Osteocyte (in vitro differentiated cells): ENCODE results near the gene NELFCD. TPM values are rescaled to one million over a fixed set of nuclear protein-coding genes. Genes with fewer than 3 reads are reported as not detected.
A peak's percentile ranks its signal among the peaks of the same experiment; 100 is the strongest.

Experiments used
- DNase-seq: peaks from one replicate; pipeline ENCODE4 v3.0.0; 2021; ENCODE audit warnings: mixed read lengths; ENCODE audit not compliant: unreplicated experiment; ENCODE audit errors: extremely low spot score
- H3K27ac Mint-ChIP-seq: one replicate; pipeline ENCODE4 v1.8.0; 2021; ENCODE audit warnings: mild to moderate bottlenecking, mixed read lengths; ENCODE audit not compliant: unreplicated experiment
- H3K27me3 Mint-ChIP-seq: one replicate; pipeline ENCODE4 v1.8.0; 2021; ENCODE audit warnings: mixed read lengths; ENCODE audit not compliant: unreplicated experiment
- H3K36me3 Mint-ChIP-seq: one replicate; pipeline ENCODE4 v1.8.0; 2021; ENCODE audit warnings: mixed read lengths; ENCODE audit not compliant: unreplicated experiment
- H3K4me1 Mint-ChIP-seq: one replicate; pipeline ENCODE4 v1.8.0; 2021; ENCODE audit warnings: mixed read lengths; ENCODE audit not compliant: unreplicated experiment
- H3K4me3 Mint-ChIP-seq: one replicate; pipeline ENCODE4 v1.8.0; 2021; ENCODE audit warnings: mild to moderate bottlenecking, moderate library complexity, mixed read lengths; ENCODE audit not compliant: unreplicated experiment
- H3K9me3 Mint-ChIP-seq: one replicate; pipeline ENCODE4 v1.8.0; 2021; ENCODE audit warnings: mixed read lengths; ENCODE audit not compliant: unreplicated experiment
- total RNA-seq: library from RNA; stranded (reverse); gene quantifications from 2 replicates; pipeline ENCODE4 v1.2.1, GENCODE V29; 2021
- TF ChIP-seq, protein P1 (sequence below): fragments of 200-600 bp; sonication (generic); IDR thresholded peaks from 2 replicates; pipeline ENCODE4 v1.5.0; 2021; ENCODE audit warnings: antibody characterized with exemption, mild to moderate bottlenecking, moderate library complexity

The NELFCD gene
- total RNA-seq, 1 donor from 2014 or later = 60.9 TPM

DNA sequence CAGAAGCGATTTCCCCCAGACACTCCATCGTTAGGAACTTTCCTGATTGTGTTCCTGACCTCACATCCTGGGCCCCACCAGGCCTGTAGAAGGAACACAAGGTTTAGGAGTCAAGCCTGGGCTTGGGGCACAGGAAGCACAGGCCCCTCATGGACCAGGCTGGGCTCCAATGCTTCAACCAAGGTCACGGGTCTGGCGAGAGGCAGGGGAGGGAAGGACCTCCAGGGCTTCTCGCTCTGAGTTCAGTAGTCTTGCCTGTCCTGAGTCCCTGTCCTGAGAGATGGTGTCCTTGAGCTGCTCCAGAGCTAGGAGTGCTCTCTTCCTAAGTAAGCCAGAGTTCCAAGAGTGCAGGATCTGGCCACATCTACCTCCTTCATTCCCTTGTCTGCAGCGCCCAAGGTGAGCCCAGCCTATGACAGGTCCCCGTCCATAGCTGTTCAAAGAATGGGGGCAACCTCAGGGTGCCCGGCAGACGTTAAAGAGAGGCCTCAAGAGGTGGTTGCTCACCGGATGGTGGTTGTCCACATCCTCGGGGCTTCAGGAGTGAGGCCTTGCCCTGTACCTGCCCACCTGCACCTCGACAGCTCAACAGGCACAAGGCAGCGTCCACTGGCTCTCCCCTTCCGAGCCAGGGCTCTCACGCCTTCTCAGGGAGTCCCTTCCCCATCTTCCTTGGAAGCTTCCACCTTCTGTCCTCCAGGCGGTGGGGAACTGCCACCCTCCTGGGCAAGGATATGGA is 36.6 kb downstream of the NELFCD start:
- TF ChIP-seq, protein P1, sequence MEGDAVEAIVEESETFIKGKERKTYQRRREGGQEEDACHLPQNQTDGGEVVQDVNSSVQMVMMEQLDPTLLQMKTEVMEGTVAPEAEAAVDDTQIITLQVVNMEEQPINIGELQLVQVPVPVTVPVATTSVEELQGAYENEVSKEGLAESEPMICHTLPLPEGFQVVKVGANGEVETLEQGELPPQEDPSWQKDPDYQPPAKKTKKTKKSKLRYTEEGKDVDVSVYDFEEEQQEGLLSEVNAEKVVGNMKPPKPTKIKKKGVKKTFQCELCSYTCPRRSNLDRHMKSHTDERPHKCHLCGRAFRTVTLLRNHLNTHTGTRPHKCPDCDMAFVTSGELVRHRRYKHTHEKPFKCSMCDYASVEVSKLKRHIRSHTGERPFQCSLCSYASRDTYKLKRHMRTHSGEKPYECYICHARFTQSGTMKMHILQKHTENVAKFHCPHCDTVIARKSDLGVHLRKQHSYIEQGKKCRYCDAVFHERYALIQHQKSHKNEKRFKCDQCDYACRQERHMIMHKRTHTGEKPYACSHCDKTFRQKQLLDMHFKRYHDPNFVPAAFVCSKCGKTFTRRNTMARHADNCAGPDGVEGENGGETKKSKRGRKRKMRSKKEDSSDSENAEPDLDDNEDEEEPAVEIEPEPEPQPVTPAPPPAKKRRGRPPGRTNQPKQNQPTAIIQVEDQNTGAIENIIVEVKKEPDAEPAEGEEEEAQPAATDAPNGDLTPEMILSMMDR = no peak
- Mint-ChIP-seq H3K36me3 (peaks cover 1% of the 10 kb centered on the region), H3K4me1 (peaks cover 36% of the 10 kb centered on the region), H3K27ac (no peak overlapping the region), H3K27me3 (no peaks in the 10 kb centered on the region), H3K4me3 (no peak overlapping the region), H3K9me3 (no peaks in the 10 kb centered on the region)
- peak; percentile 71 for DNase-seq

DNA sequence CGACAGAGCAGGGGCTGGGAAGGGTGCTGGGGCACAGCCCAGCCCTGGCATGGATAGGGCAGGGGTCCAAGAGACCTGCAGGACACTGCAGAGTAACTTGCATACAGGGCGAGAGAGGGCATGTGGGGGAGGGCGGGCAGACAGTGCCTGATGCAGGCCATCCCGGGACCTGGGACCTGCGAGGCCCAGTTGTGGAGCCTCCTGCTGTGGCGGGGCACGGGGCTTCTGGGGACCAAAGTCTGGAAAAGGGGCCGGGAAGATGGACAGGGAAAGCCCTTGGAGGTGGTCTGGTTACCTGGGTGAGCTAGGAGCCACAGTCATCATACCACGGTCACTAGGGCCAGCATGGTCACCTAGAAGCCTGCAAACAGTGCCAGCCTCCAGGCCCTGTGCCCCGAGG is 37.8 kb downstream of the NELFCD start:
- TF ChIP-seq, protein P1 = no peak
- Mint-ChIP-seq H3K4me3 (no peak overlapping the region), H3K9me3 (no peaks in the 10 kb centered on the region), H3K4me1 (peaks cover 31% of the 10 kb centered on the region), H3K27me3 (no peaks in the 10 kb centered on the region), H3K36me3 (peaks cover 11% of the 10 kb centered on the region), H3K27ac (no peak overlapping the region)
- DNase-seq = peak; percentile 73

GRCh38 chr20:59019217-59019616 is 38.2 kb downstream of the NELFCD start, which contains the start of gene TUBB1:
Gene TUBB1 (plus strand): TSS chr20:59019429. CDS start chr20:59019523, 94 bp downstream.
- DNase-seq = peak; percentile 69
- H3K36me3 Mint-ChIP-seq = peaks cover 14% of the 10 kb centered on the region
- H3K9me3 Mint-ChIP-seq = no peaks in the 10 kb centered on the region
- no peak within 1 kb of the TSS for H3K4me3 Mint-ChIP-seq
- peaks cover 27% of the 10 kb centered on the region for H3K4me1 Mint-ChIP-seq
- H3K27me3 Mint-ChIP-seq = no peaks in the 10 kb centered on the region
- H3K27ac Mint-ChIP-seq = no peak within 1 kb of the TSS
- TF ChIP-seq, protein P1 = no peak

- peak overlapping the region; percentile 71 for H3K27ac Mint-ChIP-seq
- H3K27me3 Mint-ChIP-seq = no peaks in the 10 kb centered on the region
- peaks cover 19% of the 10 kb centered on the region for H3K36me3 Mint-ChIP-seq
- peak; percentile 36 for DNase-seq
- peaks cover 20% of the 10 kb centered on the region for H3K4me1 Mint-ChIP-seq
- no peak overlapping the region for H3K4me3 Mint-ChIP-seq
- H3K9me3 Mint-ChIP-seq = no peaks in the 10 kb centered on the region
- TF ChIP-seq, protein P1 = no peak
Observed at GRCh38 chr20:59020938-59021551, 40.0 kb downstream of the NELFCD start.

DNA sequence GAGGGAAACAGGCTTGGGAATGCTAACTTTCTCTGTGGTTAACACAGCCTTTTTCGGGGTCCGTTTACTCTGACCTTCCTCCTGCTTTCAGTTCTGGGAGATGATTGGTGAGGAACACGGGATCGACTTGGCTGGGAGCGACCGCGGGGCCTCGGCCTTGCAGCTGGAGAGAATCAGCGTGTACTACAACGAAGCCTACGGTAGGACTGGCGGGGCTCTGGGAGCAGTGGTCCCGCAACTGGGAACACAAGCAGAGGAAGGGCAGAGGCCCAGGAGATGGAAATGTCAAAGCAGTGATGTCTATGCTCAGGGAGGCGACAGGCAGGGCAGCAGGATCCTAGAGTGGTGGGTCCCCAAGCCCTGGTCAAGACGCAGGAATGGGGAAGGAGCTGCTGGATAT is 41.7 kb downstream of the NELFCD start:
- no peaks in the 10 kb centered on the region for H3K9me3 Mint-ChIP-seq
- H3K4me3 Mint-ChIP-seq = no peak overlapping the region
- no peaks in the 10 kb centered on the region for H3K27me3 Mint-ChIP-seq
- DNase-seq = peak; percentile 66
- TF ChIP-seq, protein P1 = no peak
- H3K4me1 Mint-ChIP-seq = peaks cover 24% of the 10 kb centered on the region
- H3K36me3 Mint-ChIP-seq = peaks cover 30% of the 10 kb centered on the region
- no peak overlapping the region for H3K27ac Mint-ChIP-seq
